Natural killer cell treated with Interleukin-12 subunit alpha and Interleukin-12 subunit beta and Interleukin-15 and Interleukin-18, amount 100 ng/mL, for 72 hours (primary cell): ENCODE data around the gene ARFRP1. TPM values are rescaled to one million over a fixed set of nuclear protein-coding genes. Genes with fewer than 3 reads are reported as not detected.
A peak's percentile ranks its signal among the peaks of the same experiment; 100 is the strongest.

Source experiments
- ATAC-seq, 2 donors: fragments of 150-1000 bp; cut with Tn5 transposase in 1 of 2; sonication (Bioruptor Pico), chemical (Tn5 transposase) in 1 of 2; 2 replicates each; pipeline ENCODE4 v1.10.0; 2021
- DNase-seq: peaks from one replicate; pipeline ENCODE4 v3.0.0; 2022; ENCODE audit warnings: low spot score
- H3K27ac Mint-ChIP-seq, 2 donors: 1 replicate in 1 of 2; 2 replicates in 1 of 2; pipeline ENCODE4 v1.8.0; 2022; ENCODE audit warnings: mixed read lengths in 2 of 2, mild to moderate bottlenecking in 1 of 2, moderate library complexity in 1 of 2
- H3K27me3 Mint-ChIP-seq, 2 donors: 1 replicate in 1 of 2; 2 replicates in 1 of 2; pipeline ENCODE4 v1.8.0; 2022; ENCODE audit warnings: mixed read lengths in 2 of 2
- H3K36me3 Mint-ChIP-seq: one replicate; pipeline ENCODE4 v1.8.0; 2022; ENCODE audit warnings: mixed read lengths
- H3K4me1 Mint-ChIP-seq, 2 donors: 1 replicate in 1 of 2; 2 replicates in 1 of 2; pipeline ENCODE4 v1.8.0; 2022; ENCODE audit warnings: low read depth in 2 of 2, mixed read lengths in 2 of 2, mild to moderate bottlenecking in 1 of 2
- H3K4me3 Mint-ChIP-seq: one replicate; pipeline ENCODE4 v1.8.0; 2022; ENCODE audit warnings: mixed read lengths
- H3K9me3 Mint-ChIP-seq: 2 replicates; pipeline ENCODE4 v1.8.0; 2022; ENCODE audit warnings: mixed read lengths
- total RNA-seq, 2 donors: library from RNA; stranded (reverse); gene quantifications; one replicate each; pipeline ENCODE4 v1.2.3, GENCODE V29; 2022

ARFRP1 gene
- 10 to 100 TPM; 52.4 to 87.0 TPM for total RNA-seq

- peaks cover 17% of the 10 kb centered on the region for H3K36me3 Mint-ChIP-seq
- peak within 1 kb of the TSS; percentile 64 to 83 for H3K27ac Mint-ChIP-seq
- H3K4me1 Mint-ChIP-seq, result peaks cover 35% of the 10 kb centered on the region in 2 donors
- peak; percentile 94 for DNase-seq
- ATAC-seq, result peak; percentile 95 to 97
- H3K4me3 Mint-ChIP-seq, result peak within 1 kb of the TSS; percentile 90
- H3K9me3 Mint-ChIP-seq, result peaks cover 3% of the 10 kb centered on the region
- no peaks in the 10 kb centered on the region for H3K27me3 Mint-ChIP-seq
Measured at GRCh38 chr20:63707558-63708300, at the start of gene ARFRP1, which contains the start of gene ZGPAT. Gene ARFRP1, minus strand, starts transcription at chr20:63707976. Its CDS starts 885 bp downstream, at chr20:63707091. Gene ZGPAT, plus strand, starts transcription at chr20:63708039. Its CDS starts 542 bp downstream, at chr20:63708581.

- no peaks in the 10 kb centered on the region for H3K36me3 Mint-ChIP-seq
Measured at GRCh38 chr20:63756648-63756991, 48.8 kb upstream of the ARFRP1 start.

DNA sequence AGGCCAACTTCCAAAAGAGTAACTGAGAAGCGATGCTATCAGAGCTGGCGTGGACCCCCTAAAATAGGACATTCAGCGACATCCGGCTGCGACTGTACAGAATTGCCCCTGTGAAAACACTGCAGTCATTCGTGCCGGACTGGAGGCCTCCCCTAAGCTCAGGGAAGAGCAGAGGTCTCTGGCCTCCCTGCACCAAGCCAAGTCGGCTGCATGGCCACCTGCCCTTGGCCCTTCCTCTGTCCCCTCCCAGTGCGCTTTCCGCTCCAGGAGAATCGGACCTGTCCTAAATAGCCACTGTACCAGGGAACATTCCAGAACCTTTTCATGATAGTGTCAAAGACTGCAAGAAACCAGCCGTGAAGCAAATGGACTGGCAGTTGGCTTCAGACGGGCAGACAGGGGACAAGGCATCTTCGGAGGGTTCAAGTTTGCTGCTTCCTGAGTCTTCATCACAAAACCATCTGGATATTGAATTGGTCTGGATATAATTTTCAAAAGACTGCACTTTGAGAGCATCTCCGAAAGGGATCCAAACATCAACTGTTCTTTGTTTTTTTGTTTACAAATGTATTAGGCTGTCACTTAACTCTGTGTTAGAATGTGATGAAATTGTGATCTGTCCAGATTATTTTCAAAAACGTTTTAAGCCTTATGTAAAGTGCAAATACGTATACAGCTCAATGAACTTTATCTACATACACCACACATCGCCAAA lies 48.3 kb upstream of the ARFRP1 start:
- ATAC-seq, result no peak
- H3K9me3 Mint-ChIP-seq, result no peaks in the 10 kb centered on the region
- H3K27ac Mint-ChIP-seq, result peak overlapping the region; percentile 28 to 46
- H3K36me3 Mint-ChIP-seq, result no peaks in the 10 kb centered on the region
- no peaks in the 10 kb centered on the region for H3K27me3 Mint-ChIP-seq
- H3K4me3 Mint-ChIP-seq, result peak overlapping the region; percentile 30
- peaks cover 14 to 31% of the 10 kb centered on the region in 2 donors for H3K4me1 Mint-ChIP-seq
- no peak for DNase-seq

More at GRCh38 chr20:63756648-63756991, 48.8 kb upstream of the ARFRP1 start:
- peak; percentile 46 for DNase-seq
- Mint-ChIP-seq H3K27ac (peak overlapping the region in 1 of 2 donors; percentile 46), H3K9me3 (no peaks in the 10 kb centered on the region), H3K27me3 (no peaks in the 10 kb centered on the region), H3K4me1 (peaks cover 14 to 31% of the 10 kb centered on the region in 2 donors), H3K4me3 (peak overlapping the region; percentile 30)
- peak; percentile 69 to 96 for ATAC-seq

DNA sequence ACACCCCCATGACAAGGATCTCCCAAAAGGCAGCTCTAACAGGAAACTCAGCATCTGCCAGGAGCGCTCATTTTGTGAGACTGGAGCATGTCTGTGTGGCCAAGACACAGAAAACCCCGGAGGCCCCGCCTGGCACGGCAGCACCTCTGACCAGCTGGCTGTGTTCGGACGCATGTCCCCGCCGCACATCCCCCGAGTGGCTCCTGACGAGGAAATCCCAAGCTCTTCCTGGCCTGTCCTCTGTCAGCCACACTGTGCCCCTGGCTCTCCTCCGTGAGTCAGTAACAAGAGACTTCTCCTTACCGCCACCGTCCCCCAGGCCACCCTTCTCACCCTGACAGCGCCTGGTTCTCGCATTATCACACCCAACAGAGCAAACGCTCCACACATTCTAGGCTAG lies 46.2 kb upstream of the ARFRP1 start:
- Mint-ChIP-seq H3K36me3 (no peaks in the 10 kb centered on the region), H3K4me1 (peaks cover 17 to 31% of the 10 kb centered on the region in 2 donors), H3K27me3 (no peaks in the 10 kb centered on the region), H3K9me3 (no peaks in the 10 kb centered on the region), H3K27ac (no peak overlapping the region), H3K4me3 (peak overlapping the region; percentile 36)
- ATAC-seq (no peak), DNase-seq (peak; percentile 41)

DNA sequence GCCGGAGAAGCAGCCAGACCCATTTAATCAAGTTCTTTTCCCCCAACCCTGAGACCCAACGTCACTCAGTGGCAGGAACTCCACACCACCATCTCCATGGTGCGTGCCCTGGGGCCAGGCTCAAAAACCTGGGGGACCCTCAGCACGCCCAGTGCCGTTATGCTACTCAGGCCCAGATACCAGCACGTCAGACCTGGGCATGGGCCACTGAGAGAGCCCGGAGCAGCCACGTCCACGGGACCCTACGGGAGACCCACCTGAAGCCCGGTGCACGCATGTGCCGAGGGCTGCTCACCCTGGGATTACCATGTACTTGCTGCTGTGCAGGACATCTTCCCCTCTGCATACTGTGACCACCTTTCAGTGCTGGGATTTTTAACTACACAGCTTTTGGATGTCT lies 45.6 kb upstream of the ARFRP1 start:
- H3K4me1 Mint-ChIP-seq, result peaks cover 17 to 29% of the 10 kb centered on the region in 2 donors
- H3K4me3 Mint-ChIP-seq, result no peak overlapping the region
- no peaks in the 10 kb centered on the region for H3K9me3 Mint-ChIP-seq
- DNase-seq (peak; percentile 37), ATAC-seq (no peak)
- H3K27ac Mint-ChIP-seq, result no peak overlapping the region
- no peaks in the 10 kb centered on the region for H3K27me3 Mint-ChIP-seq
- no peaks in the 10 kb centered on the region for H3K36me3 Mint-ChIP-seq

DNA sequence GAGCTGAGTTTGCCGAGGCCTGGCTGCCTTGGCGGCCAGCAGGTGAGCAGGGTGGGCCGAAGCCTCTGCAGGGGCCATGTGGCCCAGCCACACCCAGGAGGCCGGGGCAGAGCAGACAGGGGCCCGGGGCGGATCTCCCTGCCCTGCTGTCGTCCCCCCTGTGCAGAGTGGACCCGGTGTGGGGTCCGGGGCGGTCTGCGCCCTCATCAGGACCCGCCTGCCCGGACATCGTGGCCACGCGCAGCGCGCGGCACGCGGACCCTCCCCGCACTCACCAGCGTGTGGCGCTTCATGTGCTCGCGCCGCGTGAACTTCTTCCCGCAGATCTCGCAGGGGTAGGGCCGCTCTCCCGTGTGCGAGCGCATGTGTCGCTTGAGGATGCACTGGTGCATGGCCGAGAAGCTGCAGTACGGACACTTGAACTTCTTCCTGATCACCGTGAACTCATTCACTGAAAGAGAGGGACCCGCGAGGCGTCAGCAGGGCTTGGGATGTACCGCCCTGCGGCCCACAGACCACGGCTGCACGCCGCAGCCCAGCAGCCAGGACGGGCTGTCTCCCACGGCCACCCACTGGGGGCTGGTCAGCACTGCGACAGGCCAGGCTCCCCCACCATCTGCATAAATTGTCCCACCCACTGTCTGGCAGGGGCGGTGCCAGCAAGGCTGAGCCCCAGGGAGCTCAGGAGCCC lies 44.8 kb upstream of the ARFRP1 start:
- DNase-seq (peak; percentile 35), ATAC-seq (no peak)
- H3K4me3 Mint-ChIP-seq, result no peak overlapping the region
- H3K27me3 Mint-ChIP-seq, result no peaks in the 10 kb centered on the region
- H3K9me3 Mint-ChIP-seq, result no peaks in the 10 kb centered on the region
- no peaks in the 10 kb centered on the region for H3K36me3 Mint-ChIP-seq
- no peak overlapping the region for H3K27ac Mint-ChIP-seq
- peaks cover 17 to 26% of the 10 kb centered on the region in 2 donors for H3K4me1 Mint-ChIP-seq

GRCh38 chr20:63751471-63752271 lies 43.9 kb upstream of the ARFRP1 start:
- Mint-ChIP-seq H3K9me3 (no peaks in the 10 kb centered on the region), H3K27ac (peak overlapping the region in 1 of 2 donors; percentile 37), H3K4me3 (no peak overlapping the region), H3K36me3 (no peaks in the 10 kb centered on the region), H3K27me3 (no peaks in the 10 kb centered on the region), H3K4me1 (peaks cover 14 to 17% of the 10 kb centered on the region in 2 donors)
- DNase-seq, result peak; percentile 59
- ATAC-seq, result no peak

DNA sequence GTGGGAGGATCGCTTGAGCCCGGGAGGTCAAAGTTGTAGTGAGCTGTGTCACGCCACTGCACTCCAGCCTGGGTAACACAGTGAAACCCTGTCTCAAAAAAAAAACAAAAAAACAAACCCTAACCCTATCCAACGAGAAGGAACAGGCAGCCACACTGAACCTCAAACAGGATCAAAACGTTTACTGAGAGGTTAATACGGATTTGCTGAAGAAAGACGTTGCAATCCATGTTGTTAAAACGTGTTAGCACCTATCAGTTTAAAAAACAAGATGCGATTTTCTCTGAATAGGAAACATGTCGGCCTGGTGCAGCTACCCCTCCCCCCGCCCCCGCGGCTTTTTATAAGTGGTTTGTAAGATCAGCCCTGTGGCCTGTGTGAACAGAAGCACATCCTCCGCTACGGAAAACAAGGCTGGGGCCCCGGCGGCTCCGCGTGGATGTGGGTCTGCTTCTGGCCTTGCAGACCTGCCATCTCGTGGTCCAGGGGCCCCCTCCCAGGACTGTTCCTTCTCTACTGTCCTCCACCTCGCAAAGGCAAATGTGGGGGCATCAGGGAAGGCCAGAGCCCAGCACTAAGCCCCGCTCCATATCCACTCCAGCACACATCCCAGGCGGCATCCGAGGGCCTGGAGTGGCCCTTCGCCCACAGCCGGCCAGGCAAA lies 43.2 kb upstream of the ARFRP1 start:
- H3K9me3 Mint-ChIP-seq, result no peaks in the 10 kb centered on the region
- no peaks in the 10 kb centered on the region for H3K27me3 Mint-ChIP-seq
- ATAC-seq, result peak; percentile 62 to 71
- H3K27ac Mint-ChIP-seq, result peak overlapping the region in 1 of 2 donors; percentile 37
- H3K4me1 Mint-ChIP-seq, result peaks cover 9 to 10% of the 10 kb centered on the region in 2 donors
- no peaks in the 10 kb centered on the region for H3K36me3 Mint-ChIP-seq
- H3K4me3 Mint-ChIP-seq, result peak overlapping the region; percentile 30
- peak; percentile 64 for DNase-seq

- peaks cover 0 to 6% of the 10 kb centered on the region in 2 donors for H3K4me1 Mint-ChIP-seq
- H3K36me3 Mint-ChIP-seq, result no peaks in the 10 kb centered on the region
- no peak overlapping the region for H3K4me3 Mint-ChIP-seq
- no peaks in the 10 kb centered on the region for H3K27me3 Mint-ChIP-seq
- DNase-seq (peak; percentile 49), ATAC-seq (no peak)
- H3K9me3 Mint-ChIP-seq, result no peaks in the 10 kb centered on the region
- H3K27ac Mint-ChIP-seq, result no peak overlapping the region
Measured at GRCh38 chr20:63749597-63750508, 42.1 kb upstream of the ARFRP1 start.

DNA sequence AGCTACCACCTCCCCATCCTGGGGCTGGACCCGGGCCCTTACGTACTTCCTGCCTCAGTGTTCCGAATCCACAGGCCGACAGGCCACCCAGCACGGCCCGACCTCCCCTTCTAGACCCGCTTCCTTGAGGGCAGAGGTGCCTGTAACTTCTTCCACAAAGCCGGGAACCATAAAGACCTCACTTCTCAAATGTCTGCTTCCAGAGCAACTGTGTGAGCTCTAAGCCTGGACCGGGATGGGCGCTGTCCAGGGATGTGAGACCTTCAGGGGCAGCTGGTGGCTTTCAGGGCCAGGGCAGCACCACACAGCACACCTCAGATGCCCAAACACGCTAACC lies 41.1 kb upstream of the ARFRP1 start:
- ATAC-seq, result no peak
- H3K4me1 Mint-ChIP-seq, result peaks cover 0 to 6% of the 10 kb centered on the region in 2 donors
- no peaks in the 10 kb centered on the region for H3K9me3 Mint-ChIP-seq
- peak; percentile 22 for DNase-seq
- no peak overlapping the region for H3K4me3 Mint-ChIP-seq
- H3K27ac Mint-ChIP-seq, result no peak overlapping the region
- H3K27me3 Mint-ChIP-seq, result no peaks in the 10 kb centered on the region
- H3K36me3 Mint-ChIP-seq, result no peaks in the 10 kb centered on the region

DNA sequence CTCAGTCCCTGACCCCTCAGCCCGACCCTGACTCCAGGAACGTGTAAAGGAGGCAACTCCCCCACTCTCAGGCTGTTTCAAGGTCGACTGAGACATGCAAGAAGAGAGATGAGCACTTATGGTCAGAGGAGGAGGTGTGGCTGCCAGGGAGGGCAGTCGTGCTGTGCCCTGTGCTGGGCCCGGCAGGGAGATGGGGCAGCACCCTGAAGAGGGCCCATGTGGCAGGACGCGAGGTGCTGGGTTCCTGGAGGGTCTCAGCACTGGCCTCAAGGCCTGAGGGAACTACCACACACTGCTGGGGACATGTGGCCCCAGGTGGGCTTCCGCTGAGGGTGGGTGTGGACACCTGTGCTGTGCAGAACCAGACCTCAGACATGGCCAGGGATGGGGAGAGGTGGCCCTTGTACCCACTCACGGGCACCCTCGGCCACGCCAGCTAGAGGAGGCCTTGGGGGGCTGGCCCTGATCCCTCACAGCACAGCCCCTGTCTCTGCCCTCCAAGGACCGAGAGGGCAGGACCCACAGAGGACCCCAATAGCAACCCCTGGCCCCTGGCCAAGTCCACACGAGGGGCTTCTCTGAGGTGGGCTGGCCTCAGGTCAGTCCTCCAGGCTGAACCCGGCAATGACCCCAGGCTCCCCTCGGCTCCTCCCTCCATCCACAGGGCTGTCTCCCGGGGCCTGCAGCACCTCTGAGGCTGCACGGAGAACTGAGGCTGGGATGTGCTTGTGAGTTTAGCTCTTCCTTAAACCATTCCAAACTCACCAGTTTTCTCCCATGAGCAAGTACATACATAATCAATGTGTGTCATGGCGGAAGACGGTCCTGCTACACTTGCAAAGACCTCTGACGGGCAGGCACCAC lies 40.5 kb upstream of the ARFRP1 start:
- ATAC-seq (no peak), DNase-seq (peak; percentile 55)
- Mint-ChIP-seq H3K27ac (no peak overlapping the region), H3K4me1 (peaks cover 0 to 6% of the 10 kb centered on the region in 2 donors), H3K4me3 (no peak overlapping the region), H3K9me3 (no peaks in the 10 kb centered on the region), H3K36me3 (no peaks in the 10 kb centered on the region), H3K27me3 (no peaks in the 10 kb centered on the region)
